ENCODE results near the gene PLEK. TPM values are rescaled to one million over a fixed set of nuclear protein-coding genes. Genes with fewer than 3 reads are reported as not detected.

The PLEK gene
- total RNA-seq, 1 experiment from 2014 or later, result not detected

GRCh38 chr2:68404893-68405799 is 40.1 kb downstream of the PLEK start:
- TF ChIP-seq, protein P1, sequence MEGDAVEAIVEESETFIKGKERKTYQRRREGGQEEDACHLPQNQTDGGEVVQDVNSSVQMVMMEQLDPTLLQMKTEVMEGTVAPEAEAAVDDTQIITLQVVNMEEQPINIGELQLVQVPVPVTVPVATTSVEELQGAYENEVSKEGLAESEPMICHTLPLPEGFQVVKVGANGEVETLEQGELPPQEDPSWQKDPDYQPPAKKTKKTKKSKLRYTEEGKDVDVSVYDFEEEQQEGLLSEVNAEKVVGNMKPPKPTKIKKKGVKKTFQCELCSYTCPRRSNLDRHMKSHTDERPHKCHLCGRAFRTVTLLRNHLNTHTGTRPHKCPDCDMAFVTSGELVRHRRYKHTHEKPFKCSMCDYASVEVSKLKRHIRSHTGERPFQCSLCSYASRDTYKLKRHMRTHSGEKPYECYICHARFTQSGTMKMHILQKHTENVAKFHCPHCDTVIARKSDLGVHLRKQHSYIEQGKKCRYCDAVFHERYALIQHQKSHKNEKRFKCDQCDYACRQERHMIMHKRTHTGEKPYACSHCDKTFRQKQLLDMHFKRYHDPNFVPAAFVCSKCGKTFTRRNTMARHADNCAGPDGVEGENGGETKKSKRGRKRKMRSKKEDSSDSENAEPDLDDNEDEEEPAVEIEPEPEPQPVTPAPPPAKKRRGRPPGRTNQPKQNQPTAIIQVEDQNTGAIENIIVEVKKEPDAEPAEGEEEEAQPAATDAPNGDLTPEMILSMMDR (IDR thresholded peaks at IDR 0.05; ENCODE audit: unreplicated experiment), result no peak
- Mint-ChIP-seq H3K4me3 (ENCODE audit: low read depth, unreplicated experiment) (no peak overlapping the region), H3K27ac (ENCODE audit: unreplicated experiment) (no peak overlapping the region), H3K36me3 (ENCODE audit: insufficient read depth, unreplicated experiment) (no peaks in the 10 kb centered on the region), H3K4me1 (ENCODE audit: low read depth, unreplicated experiment) (no peaks in the 10 kb centered on the region), H3K27me3 (ENCODE audit: unreplicated experiment) (peaks cover 94% of the 10 kb centered on the region), H3K9me3 (ENCODE audit: low read depth, unreplicated experiment) (peaks cover 3% of the 10 kb centered on the region)
- no peak for DNase-seq
- no TSS peak for BruUV-seq (replicated peaks)
- intact Hi-C loops (cut with micrococcal nuclease; ENCODE audit: unreplicated experiment), result no loop called here
- CTCF ChIA-PET, result no interaction called here

DNA sequence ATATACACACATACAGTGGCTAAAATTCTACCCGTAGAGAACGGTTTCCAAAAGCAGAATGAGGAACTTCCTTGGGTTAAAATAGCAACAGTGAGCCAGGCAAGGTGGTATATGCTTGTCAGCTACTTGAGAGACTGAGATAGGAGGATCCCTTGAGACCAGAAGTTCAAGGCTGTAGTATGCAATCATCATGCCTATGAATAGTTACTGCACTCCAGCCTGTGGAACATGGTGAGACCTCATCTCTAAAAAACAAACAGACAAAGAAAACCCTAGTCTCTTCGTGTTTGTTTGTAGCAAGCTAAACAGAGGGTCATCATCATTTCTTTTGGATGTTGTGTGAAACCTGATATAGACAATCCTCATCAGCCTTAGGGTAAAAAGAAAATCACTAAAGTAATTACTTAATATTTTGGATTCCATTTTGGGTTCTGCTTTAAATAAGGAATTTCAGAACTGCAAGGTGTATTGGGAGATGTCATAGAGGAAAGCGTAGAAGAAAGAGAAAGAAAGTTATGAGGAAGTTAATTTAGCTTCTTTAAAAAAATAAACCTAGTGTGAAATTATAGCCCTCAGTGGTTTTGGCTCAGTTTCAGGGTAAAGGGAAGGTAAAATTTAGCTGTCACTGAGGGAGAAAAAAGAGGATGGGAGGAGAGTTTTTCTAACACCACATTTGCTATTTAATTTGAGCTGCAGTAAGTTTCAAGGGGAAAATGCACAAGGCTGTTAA is 46.5 kb downstream of the PLEK start:
- Mint-ChIP-seq H3K9me3 (ENCODE audit: low read depth, unreplicated experiment) (no peaks in the 10 kb centered on the region), H3K27ac (ENCODE audit: unreplicated experiment) (no peak overlapping the region), H3K27me3 (ENCODE audit: unreplicated experiment) (peaks cover 50% of the 10 kb centered on the region), H3K4me3 (ENCODE audit: low read depth, unreplicated experiment) (no peak overlapping the region), H3K4me1 (ENCODE audit: low read depth, unreplicated experiment) (no peaks in the 10 kb centered on the region), H3K36me3 (ENCODE audit: insufficient read depth, unreplicated experiment) (no peaks in the 10 kb centered on the region)
- TF ChIP-seq, protein P1 (IDR thresholded peaks at IDR 0.05; ENCODE audit: unreplicated experiment), result no peak
- no TSS peak for BruUV-seq (replicated peaks)
- CTCF ChIA-PET, result no interaction called here
- no peak for DNase-seq
- intact Hi-C loops (cut with micrococcal nuclease; ENCODE audit: unreplicated experiment), result no loop called here

- no TSS peak for BruUV-seq (replicated peaks)
- intact Hi-C loops (cut with micrococcal nuclease; ENCODE audit: unreplicated experiment), result no loop called here
- Mint-ChIP-seq H3K27me3 (ENCODE audit: unreplicated experiment) (peaks cover 50% of the 10 kb centered on the region), H3K27ac (ENCODE audit: unreplicated experiment) (no peak overlapping the region), H3K36me3 (ENCODE audit: insufficient read depth, unreplicated experiment) (no peaks in the 10 kb centered on the region), H3K4me1 (ENCODE audit: low read depth, unreplicated experiment) (no peaks in the 10 kb centered on the region), H3K9me3 (ENCODE audit: low read depth, unreplicated experiment) (no peaks in the 10 kb centered on the region), H3K4me3 (ENCODE audit: low read depth, unreplicated experiment) (no peak overlapping the region)
- CTCF ChIA-PET, result no interaction called here
- no peak for DNase-seq
- TF ChIP-seq, protein P1 (IDR thresholded peaks at IDR 0.05; ENCODE audit: unreplicated experiment), result no peak
These were observed 47.2 kb downstream of the PLEK start for GRCh38 chr2:68412127-68412819.

DNA sequence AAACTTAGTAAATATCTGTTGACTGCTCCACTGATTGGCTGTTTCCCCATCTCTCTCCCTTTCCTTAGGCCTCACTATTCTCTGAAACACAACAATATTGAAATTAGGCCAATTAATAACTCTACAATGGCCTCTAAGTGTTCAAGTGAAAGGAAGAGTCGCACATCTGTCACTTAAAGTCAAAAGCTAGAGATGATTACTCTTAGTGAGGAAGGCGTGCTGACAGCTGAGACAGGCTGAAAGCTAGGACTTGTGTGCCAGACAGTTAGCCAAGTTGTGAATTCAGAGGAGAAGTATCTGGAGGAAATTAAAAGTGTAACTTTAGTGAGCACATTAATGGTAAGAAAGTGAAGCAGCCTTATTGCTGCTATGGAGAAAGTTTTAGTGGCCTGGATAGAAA is 48.4 kb downstream of the PLEK start:
- no TSS peak for BruUV-seq (replicated peaks)
- peaks cover 50% of the 10 kb centered on the region for H3K27me3 Mint-ChIP-seq (ENCODE audit: unreplicated experiment)
- H3K27ac Mint-ChIP-seq (ENCODE audit: unreplicated experiment), result no peak overlapping the region
- H3K9me3 Mint-ChIP-seq (ENCODE audit: low read depth, unreplicated experiment), result no peaks in the 10 kb centered on the region
- H3K4me3 Mint-ChIP-seq (ENCODE audit: low read depth, unreplicated experiment), result no peak overlapping the region
- no peaks in the 10 kb centered on the region for H3K4me1 Mint-ChIP-seq (ENCODE audit: low read depth, unreplicated experiment)
- DNase-seq, result no peak
- CTCF ChIA-PET, result no interaction called here
- no peaks in the 10 kb centered on the region for H3K36me3 Mint-ChIP-seq (ENCODE audit: insufficient read depth, unreplicated experiment)
- intact Hi-C loops (cut with micrococcal nuclease; ENCODE audit: unreplicated experiment), result no loop called here
- TF ChIP-seq, protein P1 (IDR thresholded peaks at IDR 0.05; ENCODE audit: unreplicated experiment), result no peak
